Measurements from ENCODE around the gene EPYC.

- no peak for TF ChIP-seq YY1 (IDR thresholded peaks at IDR 0.05; ENCODE audit: insufficient read depth, insufficient read length)
- no peak for TF ChIP-seq SUZ12 (IDR thresholded peaks at IDR 0.05; ENCODE audit: extremely low read depth, insufficient read depth, insufficient read length)
These were observed 25.8 kb downstream of the EPYC start for GRCh38 chr12:90979019-90979418.
